GF-D8 (cell line): ENCODE data around the gene ZFAND3.
A peak's percentile ranks its signal among the peaks of the same experiment; 100 is the strongest.

Source experiments
- DNase-seq: peaks from one replicate; lab custom pipeline; 2025; lab: John Stamatoyannopoulos, UW

ZFAND3 gene

GRCh38 chr6:37894585-37894984, 75.1 kb downstream of the ZFAND3 start:
- DNase-seq = no peak

- no peak for DNase-seq
Measured at GRCh38 chr6:37897321-37897720, 77.8 kb downstream of the ZFAND3 start.

- DNase-seq = no peak
Measured at GRCh38 chr6:37897818-37898515, 78.4 kb downstream of the ZFAND3 start.

DNA sequence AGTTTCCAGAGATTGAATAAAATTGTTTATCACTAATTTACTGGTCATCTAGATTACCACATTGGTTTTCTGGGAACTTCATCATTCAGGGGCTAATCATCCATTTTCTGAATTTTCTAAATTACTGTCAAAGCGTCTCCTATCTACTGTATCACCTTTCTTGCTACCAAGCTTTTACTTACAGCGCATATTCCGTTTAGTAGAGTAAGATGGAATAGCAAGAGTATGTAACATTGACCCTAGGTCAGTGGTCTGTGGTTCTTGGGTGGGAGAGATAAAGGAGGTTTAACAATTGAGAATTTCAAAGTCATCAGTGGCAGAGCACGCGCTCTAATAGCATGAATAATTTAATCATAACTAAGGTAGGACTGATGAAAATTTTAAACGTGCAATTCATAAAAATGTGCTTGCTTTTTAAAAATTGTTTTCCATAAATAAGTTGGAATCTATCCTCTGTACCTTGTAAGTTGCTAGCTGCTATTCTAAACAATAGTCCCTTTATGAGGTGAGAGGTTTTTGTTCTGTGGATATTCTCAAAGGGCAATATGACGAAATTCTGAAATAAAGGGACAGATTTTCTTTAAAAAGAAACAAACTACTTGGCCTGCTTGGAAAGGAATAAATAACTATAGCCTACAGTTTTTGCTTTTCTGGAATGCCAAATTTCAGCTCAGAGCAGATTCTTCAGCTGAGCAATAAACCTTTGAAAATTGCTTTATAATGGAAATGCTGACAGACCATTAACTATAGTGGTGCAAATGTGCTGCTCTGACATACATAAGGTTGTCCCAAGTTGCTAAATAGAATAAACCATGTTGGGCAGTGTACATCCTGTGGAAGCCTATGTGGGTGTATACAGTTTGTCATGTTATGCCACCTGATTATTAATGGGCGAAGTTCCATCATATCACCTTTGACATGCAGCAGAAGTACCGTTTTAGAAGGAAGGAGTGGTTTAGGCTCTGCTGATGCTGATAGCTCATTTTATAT, 84.1 kb downstream of the ZFAND3 start:
- no peak for DNase-seq

DNA sequence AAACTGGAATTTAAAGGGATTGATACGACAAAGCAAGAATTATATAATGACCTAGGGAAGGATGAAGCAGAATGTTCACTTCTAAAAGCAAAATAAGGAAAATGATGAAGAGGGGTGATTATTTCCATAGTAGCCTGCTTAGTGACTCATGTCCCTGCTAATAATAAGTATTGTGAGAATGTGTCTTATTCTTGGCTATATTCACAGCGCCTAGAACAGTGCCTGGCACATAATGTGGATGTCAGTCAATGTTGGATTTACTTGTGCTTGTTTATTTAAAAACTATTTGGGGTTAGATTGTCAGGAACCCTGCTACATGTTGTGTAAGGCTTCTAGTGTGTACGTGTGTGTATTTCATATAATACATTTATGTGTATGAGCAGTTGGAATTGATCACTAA, 85.1 kb downstream of the ZFAND3 start:
- no peak for DNase-seq

- DNase-seq = no peak
Measured at GRCh38 chr6:37906121-37906520, 86.6 kb downstream of the ZFAND3 start.

DNA sequence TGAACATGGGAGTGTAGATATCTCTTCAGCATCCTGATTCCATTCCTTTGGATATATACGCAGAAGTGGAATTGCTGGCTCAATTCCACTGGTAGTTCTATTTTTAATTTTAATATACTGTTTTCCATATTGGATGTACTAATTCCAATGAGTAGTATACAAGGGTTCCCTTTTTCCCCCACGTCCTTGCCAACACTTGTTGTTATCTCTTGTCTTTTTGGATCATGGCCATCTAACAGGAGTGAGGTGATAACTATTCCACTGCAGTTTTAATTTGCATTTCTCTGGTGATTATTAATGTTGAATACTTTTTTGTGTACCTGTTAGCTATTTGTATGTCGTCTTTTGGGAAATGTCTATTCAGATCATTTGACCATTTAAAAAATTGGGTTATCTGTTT, 91.5 kb downstream of the ZFAND3 start:
- DNase-seq = no peak

GRCh38 chr6:37913210-37913609, 93.7 kb downstream of the ZFAND3 start:
- no peak for DNase-seq

GRCh38 chr6:37915463-37915862, 95.9 kb downstream of the ZFAND3 start:
- DNase-seq = no peak

DNA sequence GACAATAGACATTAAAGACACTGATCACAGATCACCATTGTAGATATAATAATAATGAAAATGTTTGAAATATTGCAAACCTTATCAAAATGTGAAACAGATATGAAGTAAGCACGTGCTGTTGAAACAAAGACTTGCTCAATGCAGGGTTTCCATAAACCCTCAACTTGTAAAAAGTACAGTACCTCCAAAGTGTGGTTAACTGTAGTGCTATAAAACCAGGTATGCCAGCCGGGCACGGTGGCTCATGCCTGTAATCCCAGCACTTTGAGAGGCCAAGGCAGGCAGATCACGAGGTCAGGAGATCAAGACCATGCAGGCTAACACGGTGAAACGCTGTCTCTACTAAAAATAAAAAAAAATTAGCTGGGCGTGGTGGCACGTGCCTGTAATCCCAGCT, 96.6 kb downstream of the ZFAND3 start:
- peak; percentile 21 for DNase-seq

- DNase-seq = no peak
Measured at GRCh38 chr6:37916675-37917074, 97.1 kb downstream of the ZFAND3 start.

- no peak for DNase-seq
Measured at GRCh38 chr6:37917566-37917965, 98.0 kb downstream of the ZFAND3 start.

- no peak for DNase-seq
Measured at GRCh38 chr6:37919417-37920157, 100.1 kb downstream of the ZFAND3 start.

DNA sequence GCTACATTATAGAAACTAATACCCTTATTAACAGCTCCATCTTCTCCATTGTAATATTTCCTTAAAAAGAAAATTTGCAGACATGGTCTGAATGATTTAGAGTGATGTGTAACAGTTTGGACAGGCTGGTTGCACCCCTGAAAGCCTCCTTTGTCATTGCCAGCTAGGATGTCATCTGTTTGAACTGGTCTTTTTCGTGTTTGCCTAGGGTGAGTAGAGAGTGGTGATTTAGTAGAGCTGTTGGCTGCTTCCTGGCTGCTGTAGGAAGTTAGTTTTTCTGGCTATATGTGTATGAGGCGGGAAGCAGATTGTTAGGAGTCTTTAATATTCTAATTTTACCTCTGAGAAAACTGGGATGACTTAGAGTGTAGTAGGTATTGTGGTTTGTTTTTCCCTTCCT, 101.1 kb downstream of the ZFAND3 start:
- DNase-seq = no peak

DNA sequence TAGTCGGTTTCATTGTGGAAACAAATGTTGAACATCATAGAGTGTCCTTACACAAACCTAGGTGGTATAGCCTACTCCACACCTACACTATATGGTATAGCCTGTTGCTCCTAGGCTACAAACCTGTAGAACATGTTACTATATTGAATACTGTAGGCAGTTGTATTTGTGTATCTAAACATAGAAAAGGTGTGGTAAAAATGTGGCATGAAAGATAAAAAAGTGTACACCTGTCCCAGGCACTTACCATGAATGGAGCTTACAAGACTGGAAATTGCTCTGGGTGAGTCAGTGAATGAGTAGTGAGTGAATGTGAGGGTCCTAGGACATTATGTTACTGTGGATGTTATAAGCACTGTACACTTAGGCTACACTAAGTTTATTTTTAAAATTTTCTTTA, 103.0 kb downstream of the ZFAND3 start:
- no peak for DNase-seq

DNA sequence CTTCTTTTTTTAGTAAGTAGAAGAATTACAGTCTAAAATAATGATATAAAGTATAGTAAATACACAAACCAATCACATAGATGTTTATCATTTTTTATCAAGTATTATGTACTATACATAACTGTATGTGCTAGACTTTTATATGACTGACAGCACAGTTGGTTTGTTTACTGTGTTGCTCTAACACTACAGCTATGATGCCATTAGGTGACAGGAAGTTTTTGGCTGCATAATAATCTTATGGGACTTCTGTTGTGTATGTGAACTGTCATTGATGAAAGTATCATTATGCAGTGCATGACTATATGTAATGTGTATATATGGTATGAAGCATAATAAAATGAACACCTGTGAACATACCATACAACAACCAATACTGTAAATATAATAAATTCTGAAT, 104.0 kb downstream of the ZFAND3 start:
- no peak for DNase-seq

DNA sequence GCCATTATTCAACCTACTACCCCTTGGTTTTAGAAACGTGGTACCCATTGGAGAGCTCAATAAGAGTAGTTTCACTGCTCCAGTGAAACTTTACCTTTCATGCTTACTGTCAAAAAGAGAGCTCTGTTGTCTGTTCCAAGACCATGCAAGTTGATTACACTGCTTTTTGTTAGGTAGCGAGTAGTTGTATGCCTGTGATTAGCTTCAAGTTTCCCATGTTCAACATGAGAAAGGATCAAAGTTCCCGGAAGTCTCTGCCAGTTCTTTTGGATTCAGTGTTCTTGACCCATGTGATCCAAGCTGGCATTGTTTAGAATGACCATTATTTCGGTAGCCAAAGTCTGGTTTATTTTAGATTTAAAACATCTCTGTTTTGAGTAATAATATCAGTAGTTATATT, 107.1 kb downstream of the ZFAND3 start:
- DNase-seq = no peak

- no peak for DNase-seq
Measured at GRCh38 chr6:37928217-37928616, 108.7 kb downstream of the ZFAND3 start.

DNA sequence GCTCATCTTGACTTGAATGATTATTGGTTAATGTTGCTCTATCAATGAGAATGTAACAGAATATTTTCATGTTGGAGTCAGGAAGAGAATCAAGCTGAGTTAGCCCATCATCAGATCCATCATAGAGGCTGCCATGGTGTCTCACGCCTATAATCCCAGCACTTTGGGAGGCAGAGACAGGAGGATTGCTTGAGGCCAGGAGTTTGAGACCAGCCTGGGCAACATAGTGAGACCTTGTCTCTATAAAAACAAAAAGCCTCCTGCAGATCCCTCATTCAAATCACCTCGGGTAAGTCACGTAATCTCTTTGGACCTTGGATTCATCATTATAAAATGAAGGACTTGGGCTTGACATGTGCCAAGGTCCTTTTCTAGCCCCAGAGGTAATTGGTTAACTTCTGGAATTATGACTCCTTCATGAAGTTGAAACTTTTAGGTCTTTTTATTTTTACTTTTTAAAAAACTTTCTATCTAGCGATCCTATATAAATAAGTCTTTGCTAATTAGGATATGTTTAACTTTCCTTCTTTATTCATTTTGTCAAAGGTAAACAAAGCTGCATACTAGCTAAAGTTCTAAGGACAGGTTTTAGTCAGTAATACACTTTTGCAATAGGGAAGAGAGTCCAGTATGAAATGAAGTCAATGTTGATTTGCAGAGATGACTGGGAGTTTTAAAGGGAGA, 110.9 kb downstream of the ZFAND3 start:
- no peak for DNase-seq

DNA sequence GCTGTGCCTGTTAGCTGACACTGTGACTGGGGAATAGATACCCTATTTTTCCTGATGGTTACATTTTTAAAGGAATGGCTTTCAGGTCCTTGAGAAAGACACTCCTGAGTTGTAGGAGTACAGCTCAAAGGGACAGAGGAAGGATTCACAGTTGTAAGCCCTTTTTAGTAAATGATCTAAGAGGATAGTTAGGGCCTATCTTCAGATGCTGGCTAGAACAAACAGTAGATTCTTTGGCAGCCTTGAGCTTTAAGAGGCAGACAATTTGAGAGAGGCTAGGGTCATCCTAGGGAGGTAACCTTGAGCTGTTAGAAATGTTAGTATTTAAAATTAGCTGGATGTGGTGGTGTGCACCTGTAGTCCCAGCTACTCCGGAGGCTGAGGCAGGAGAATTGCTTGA, 111.5 kb downstream of the ZFAND3 start:
- DNase-seq = no peak

GRCh38 chr6:37934276-37934675, 114.7 kb downstream of the ZFAND3 start:
- DNase-seq = no peak

DNA sequence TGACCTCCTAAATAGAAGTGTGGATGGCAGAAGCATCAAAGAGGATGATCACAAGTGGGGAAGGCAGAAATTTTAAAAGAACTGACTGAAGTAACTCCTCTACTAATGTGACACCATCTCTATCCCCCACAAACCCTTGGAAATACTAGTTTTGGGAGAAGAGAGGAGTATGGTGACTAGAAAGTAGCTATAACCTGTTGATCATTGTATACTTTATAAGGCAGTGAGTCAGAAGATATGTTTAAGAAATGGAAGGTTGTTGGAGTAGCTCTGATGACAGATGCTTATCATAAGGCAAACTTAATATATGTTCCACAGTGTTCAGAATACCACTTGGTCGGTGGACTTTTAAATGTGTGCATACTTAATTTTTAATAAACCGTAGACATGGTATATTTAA, 116.6 kb downstream of the ZFAND3 start:
- no peak for DNase-seq
